ENCODE measurements around the gene TEX29.

The TEX29 gene

DNA sequence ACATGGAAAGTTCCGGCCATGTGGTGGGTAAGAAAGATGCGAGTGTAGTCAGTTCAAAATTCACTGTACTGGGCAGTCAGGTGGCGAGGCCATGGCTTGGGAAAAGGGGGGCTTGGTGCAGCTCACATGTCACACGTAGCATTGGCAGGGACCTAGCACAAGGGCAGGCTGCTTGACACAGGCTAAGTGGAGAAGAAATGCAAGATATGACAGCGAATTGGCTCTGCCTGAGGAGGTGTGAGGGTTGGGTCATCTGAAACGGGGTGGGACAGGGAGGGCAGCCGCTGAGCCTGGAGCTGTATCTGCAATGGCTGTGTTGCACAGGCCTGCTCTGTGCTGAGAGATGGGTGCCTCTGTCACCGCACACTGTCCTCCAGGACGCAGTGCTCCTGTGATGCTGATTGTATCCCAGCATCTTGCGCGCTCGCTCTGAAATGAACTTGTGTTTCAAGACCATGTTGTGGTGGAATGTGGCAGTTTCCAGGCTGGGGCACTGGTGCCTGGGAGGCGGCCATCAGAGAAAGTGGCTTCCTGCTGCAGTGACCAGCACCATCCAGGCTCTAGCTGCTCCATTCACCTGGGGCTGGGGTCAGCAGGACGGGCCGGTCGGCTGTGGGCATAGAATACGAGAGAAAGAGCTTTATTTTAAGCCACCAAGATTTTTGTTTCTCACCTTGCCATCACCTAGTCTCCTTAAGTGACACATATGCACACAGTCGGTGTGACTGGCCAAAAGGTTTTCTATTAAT lies 70.3 kb downstream of the TEX29 start:
- DNase-seq (ENCODE audit: low spot score), result no peak

DNA sequence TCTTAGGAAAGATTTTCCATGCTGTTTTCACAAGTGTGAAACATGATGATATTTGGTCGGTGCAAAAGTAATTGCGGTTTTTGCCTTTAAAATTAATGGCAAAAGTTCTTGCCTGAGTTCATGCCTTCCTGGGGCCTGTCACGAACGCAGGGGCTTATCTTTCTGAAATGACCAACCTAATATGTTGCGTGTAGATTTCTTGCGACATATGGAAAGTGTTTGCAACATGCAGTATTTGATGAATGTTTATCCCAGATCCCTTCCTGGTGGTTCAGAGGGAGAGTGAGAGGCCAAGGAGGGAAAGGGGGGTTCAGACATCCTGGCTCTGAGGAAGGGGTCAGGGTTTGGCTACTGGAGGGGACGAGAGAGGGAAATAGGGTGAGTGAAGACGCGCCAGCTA lies 72.0 kb downstream of the TEX29 start:
- DNase-seq (ENCODE audit: low spot score), result no peak

DNA sequence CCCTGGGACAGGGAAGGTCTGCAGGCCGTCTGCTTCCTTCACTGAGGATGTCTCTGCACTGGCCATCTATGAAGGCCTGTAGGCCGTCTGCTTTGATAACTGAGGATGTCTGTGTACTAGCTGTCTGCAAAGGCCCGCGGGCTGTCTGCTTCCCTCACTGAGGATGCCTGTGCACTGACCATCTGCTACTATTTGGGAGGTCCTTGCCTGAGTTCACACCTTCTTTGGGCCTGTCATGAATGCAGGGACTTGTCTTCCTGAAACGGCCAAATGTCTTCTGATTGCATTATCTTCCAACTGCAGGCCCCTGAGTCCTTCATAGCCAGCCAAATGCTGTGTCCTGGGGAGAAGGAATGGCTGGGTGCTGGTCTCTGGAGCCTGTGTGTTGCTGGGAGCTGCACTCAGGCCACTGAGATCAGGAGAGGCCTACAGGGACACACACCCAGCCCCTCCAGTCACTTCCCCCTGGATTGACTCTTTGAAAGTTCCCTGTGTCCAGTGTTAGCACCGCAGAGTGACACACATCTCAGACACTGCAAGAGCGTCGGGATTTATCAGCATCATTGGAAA lies 72.9 kb downstream of the TEX29 start:
- DNase-seq (ENCODE audit: low spot score), result no peak
